Lower leg skin (tissue), 4 donors: ENCODE measurements around the gene FBXW8. TPM values are rescaled to one million over a fixed set of nuclear protein-coding genes. Genes with fewer than 3 reads are reported as not detected.

ENCODE experiments used
- DNase-seq, 2 donors: peaks; one replicate each; pipeline ENCODE4 v3.0.0-alpha.2; 2019; ENCODE audit warnings: low spot score in 2 of 2
- H3K4me3 ChIP-seq: fragments of 200-600 bp; sonication (generic); 2 replicates; pipeline ENCODE4 v1.5.1; 2017; ENCODE audit warnings: mild to moderate bottlenecking, low read depth; ENCODE audit not compliant: poor library complexity, severe bottlenecking
- CTCF ChIP-seq, 3 donors: fragments of 450-650 bp; IDR thresholded peaks; one replicate each; pipeline ENCODE4 v1.5.1; 2016; ENCODE audit warnings: antibody characterized with exemption in 3 of 3, mild to moderate bottlenecking in 3 of 3, moderate library complexity in 2 of 3
- POLR2A ChIP-seq, 2 donors: fragments of 450-650 bp; IDR thresholded peaks; one replicate each; pipeline ENCODE4 v1.6.1; 2016 to 2017; ENCODE audit warnings: antibody characterized with exemption in 2 of 2, mild to moderate bottlenecking in 1 of 2, moderate library complexity in 1 of 2
- WGBS, 2 donors: methylation state at CpG; one replicate each; pipeline ENCODE4 v1.1.5; 2018; 5-methylcytosine and 5-hydroxymethylcytosine counted together
- intact Hi-C: fragments of 100-400 bp; cut with DNase I; formaldehyde crosslinking; loops from one replicate; pipeline ENCODE4 v1.15.0; 2023; ENCODE audit warnings: low total_unique reads
- total RNA-seq, 4 donors: library from RNA; depleted of rRNA; stranded (reverse); fragments of >200 nt; gene quantifications; one replicate each; pipeline ENCODE4 v1.1.0, GENCODE V29; 2016

The FBXW8 gene
- total RNA-seq, 4 donors from 2014 or later = 8.1 to 17.0 (median 15.8) TPM

- WGBS, 2 donors = 87 to 93% methylated on average over 5 of the region's 5 CpGs
- intact Hi-C loops = loop anchor here (5.0 kb wide), 1 partner anchor 978 kb away; no protein-coding TSS in a partner anchor
- no peak overlapping the region for H3K4me3 ChIP-seq
- no peak for TF ChIP-seq CTCF (IDR thresholded peaks at IDR 0.05)
- no peak for TF ChIP-seq POLR2A (IDR thresholded peaks at IDR 0.05)
- DNase-seq = no peak
Measured at GRCh38 chr12:116959845-116960514, 49.2 kb downstream of the FBXW8 start.

- TF ChIP-seq POLR2A (IDR thresholded peaks at IDR 0.05) (no peak), CTCF (IDR thresholded peaks at IDR 0.05) (no peak)
- intact Hi-C loops = loop anchor here (5.0 kb wide), 1 partner anchor 980 kb away; no protein-coding TSS in a partner anchor
- no peak overlapping the region for H3K4me3 ChIP-seq
- DNase-seq = no peak
- WGBS, 2 donors = 81 to 83% methylated on average over 4 of the region's 4 CpGs
Measured at GRCh38 chr12:116962197-116962596, 51.4 kb downstream of the FBXW8 start.

- WGBS, 2 donors = 90 to 96% methylated on average over 9 of the region's 9 CpGs
- TF ChIP-seq CTCF (IDR thresholded peaks at IDR 0.05) (no peak), POLR2A (IDR thresholded peaks at IDR 0.05) (no peak)
- intact Hi-C loops = loop anchor here (5.0 kb wide), 1 partner anchor 981 kb away; no protein-coding TSS in a partner anchor
- DNase-seq = no peak
- no peak overlapping the region for H3K4me3 ChIP-seq
Measured at GRCh38 chr12:116962783-116963356, 52.1 kb downstream of the FBXW8 start.

GRCh38 chr12:116964054-116965050, 53.6 kb downstream of the FBXW8 start:
- intact Hi-C loops = loop anchor here (5.0 kb wide), 1 partner anchor 982 kb away; no protein-coding TSS in a partner anchor
- WGBS, 2 donors = 79 to 82% methylated on average over 14 of the region's 14 CpGs
- TF ChIP-seq POLR2A (IDR thresholded peaks at IDR 0.05) (no peak), CTCF (IDR thresholded peaks at IDR 0.05) (no peak)
- no peak overlapping the region for H3K4me3 ChIP-seq
- DNase-seq = no peak

GRCh38 chr12:116968986-116969385, 58.2 kb downstream of the FBXW8 start:
- DNase-seq = no peak
- WGBS, 2 donors = 77 to 83% methylated on average over 5 of the region's 5 CpGs

More at GRCh38 chr12:116968986-116969385, 58.2 kb downstream of the FBXW8 start:
- intact Hi-C loops = no loop called here
- H3K4me3 ChIP-seq = no peak overlapping the region
- TF ChIP-seq POLR2A (IDR thresholded peaks at IDR 0.05) = no peak
